Measurements from ENCODE around the gene ZNF474.

ZNF474 gene

DNA sequence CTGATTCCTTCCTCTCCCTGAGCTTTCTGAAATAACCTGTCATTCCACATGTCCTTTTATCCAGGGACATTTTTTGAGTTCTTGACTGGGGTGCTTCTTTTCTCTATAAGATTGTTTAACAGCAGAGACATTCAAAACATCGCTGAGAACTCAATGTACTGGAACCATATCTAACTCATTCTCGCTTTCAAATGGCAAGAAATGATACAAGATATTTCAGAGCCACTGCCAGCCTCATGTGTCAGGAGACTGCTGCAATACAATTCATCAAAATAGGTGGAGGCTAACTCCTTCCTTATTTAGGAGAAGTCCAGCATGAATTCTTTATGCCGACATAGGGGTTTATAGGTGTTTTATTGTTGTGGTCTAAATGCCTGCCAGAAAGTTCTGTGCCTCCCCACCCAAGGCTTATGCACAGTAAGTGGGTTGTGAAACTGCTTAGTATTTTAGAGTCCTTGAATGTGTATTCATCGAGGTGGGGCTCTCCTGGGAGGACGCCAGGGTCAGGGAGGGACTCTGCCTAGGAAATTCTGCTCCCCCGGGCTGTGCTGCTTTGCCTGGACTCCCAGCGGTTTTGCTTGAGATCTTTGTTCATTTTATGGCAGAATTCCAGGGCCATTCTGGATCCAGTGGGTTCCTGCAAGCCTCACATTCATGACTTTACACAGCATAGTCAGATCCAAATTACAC is 53.9 kb downstream of the ZNF474 start:
- DNase-seq = peak; percentile 1

DNA sequence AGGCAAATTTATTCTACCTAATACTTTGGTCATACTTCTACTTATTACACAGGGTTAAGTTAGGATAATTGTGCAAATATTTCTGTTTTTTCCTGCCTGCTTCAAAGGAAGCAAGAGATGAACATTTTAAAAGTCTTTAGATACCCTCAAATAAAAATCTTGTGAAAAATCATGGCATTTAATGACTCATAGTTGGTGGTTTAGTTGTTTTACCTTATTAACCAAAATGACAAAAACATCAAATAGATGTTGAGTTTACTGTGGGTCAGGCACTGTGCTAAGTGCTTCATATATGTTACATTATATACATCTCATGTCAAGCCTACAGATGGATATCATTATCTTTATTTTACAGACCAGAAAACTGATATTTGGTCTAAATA is 54.4 kb downstream of the ZNF474 start:
- no peak for DNase-seq

DNA sequence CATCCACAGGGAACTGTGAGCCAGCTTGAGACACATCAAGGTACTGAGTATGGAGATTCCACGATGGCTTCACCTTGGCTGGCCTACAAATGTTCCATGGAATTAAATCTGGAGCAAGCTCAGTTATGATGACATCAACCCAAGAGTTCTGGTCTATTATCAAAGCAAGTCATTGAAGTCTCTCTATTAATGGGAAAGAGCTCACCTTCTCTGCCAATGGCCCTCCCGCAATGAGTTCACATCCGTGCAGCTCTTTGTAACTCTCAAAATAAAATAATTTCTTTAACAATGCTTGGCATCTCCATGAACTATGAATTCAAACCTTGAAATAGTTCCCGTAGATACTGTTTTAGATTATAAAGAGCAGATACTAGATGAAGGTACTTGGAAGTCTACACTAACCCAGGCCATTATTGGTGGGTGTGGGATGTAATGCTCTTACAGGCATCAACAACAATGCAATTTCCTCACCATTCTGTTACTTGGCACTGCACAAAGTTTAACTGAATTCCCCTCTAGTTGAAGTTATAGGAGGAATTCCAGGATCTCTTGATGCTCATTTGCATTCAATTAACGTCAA is 55.4 kb downstream of the ZNF474 start:
- DNase-seq = no peak

DNA sequence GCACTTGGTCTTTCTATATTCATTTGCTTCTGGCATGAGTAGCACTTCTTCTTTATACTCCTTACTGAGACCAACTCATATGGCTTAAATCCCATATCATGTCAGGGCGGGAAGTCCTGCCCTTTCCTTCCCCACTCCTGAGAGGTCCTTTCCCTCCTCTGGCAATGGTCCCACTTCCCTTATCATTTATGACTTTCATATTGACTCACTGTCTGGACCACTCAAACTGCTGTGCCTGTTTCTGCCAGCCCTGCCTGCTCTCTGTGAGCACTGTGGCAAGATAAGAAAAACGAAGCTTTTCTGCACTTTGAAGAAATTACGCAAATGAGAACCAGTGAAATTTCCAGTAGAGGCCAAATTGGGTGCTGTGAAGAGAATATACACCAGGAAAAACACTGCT is 58.1 kb downstream of the ZNF474 start:
- DNase-seq = no peak

DNA sequence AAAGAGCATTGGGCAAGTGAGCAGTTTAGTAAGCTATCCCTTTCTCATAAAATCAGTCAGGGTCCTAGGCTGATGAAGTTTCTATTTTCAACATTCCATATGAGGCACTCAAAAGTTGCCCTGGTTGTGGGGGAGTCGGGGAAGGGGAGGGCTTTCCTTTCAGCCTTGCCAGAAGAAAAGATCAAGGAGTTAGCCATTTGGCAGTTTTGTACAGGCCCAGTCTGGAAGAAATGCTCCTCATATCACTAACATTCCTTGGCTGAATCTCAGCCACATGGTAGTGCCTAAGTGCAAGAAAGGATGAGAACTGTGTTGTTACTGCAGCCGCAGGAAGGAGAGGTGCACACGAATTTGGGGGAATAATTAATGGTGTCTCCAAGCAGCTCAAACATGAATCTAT is 60.8 kb downstream of the ZNF474 start:
- no peak for DNase-seq

DNA sequence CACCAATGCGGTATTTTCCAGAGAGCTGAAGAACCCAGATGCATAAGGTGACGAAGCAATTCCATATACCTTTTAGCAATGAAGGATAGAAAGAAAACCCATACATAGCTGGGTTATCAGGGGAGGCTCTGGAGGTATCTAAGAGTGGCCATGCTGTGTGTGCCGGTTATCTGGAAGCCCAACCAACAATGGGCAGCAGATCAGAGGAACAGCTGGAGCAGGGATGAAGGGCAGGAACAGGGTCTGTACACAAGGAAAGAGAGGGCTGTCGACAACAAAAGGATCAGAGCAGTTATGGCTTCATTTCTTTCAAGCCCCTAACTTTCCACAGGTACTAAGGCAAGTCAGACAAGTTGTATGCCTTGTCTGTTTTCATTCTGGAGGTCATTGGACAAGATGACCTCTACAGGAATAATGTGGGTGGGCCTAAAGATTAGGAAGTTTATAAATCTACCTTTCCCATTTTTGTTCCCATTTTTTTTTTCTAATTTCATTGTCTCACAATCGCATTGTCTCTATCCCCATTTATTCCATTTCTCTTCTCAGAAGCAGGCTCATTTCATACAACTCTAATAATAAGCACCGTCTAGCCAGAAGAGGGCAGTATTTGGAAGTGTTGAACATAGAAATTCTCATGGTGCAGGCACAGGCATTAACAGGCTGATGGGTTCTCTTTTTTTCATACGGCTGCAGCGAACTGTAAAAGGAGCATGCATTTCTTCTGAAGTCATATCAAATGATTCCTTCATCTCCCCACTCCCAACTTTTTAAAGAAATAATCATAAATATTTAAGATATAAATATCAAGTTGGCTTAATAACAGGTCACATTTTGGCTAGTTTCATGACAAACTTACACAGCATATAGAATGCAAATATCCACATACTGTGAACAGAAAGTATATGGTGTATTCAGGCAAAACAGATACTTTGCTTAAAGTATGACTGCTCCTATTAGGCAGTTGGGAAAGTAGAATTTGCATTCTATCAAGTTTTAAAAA is 63.5 kb downstream of the ZNF474 start:
- peak; percentile 45 for DNase-seq

DNA sequence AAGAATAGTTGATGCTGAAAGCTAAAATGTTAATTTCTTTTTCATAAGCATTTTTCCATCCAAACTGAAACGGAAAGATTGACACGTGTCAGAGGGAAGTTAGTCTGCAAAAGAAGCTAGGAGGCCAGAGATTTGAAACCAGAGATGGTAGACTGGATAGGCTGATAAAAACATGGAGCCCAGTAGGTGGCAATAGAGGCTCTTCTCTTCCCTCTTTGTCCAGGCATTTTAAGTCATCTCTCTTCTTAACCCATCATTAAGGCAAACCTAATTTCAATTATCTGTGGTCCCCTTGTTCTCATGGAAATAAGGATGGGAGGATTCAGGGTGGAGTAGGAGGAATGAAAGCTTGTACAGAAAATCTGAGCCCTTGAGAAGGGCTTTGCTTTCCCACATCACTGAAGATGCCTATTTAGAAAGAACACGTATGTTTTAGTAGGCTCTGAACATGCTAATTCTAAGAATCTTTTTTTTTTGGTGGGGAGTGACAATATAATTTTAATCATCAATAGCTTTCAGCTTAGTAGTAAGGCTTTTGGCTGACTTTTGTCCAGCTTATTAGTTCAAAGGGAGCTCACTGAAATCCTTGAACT is 66.6 kb downstream of the ZNF474 start:
- peak; percentile 23 for DNase-seq

DNA sequence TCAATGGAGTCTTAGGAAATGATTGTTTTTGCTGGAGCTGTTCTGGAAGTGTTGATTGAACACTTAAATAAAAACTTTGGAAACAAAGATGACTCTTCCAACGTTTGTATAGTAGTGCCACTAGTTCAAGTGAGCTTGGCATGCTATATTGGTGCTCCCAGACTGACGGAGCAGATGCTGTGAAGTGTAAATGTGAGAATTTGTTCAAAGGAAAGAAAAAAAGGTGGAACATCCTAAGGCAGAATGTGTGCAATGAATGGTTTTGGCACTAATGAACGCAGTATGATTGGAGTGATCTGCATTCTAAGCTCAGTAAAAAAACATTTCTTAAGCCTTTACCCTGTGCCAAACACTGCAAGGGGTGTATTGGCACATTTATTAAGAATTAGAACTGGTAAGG is 69.8 kb downstream of the ZNF474 start:
- DNase-seq = no peak

DNA sequence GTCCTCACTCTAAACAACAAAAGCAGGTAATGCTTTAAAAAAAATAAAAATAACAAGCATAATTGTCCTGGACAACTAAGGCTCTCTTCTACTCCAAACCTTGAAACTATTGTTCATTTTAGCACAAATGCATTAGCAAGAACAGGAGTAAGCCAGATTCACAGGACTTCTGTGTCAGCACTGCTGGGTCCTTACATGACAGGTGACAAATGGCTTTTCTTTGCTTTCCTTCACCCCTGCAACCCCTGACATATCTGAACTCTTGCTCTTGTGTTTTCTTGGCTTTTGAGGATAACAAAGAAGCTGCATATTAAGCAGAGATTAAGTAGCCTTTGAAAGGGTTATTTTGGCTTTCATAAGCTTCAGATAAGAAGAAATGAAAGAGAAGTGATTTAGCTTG is 71.1 kb downstream of the ZNF474 start:
- no peak for DNase-seq

DNA sequence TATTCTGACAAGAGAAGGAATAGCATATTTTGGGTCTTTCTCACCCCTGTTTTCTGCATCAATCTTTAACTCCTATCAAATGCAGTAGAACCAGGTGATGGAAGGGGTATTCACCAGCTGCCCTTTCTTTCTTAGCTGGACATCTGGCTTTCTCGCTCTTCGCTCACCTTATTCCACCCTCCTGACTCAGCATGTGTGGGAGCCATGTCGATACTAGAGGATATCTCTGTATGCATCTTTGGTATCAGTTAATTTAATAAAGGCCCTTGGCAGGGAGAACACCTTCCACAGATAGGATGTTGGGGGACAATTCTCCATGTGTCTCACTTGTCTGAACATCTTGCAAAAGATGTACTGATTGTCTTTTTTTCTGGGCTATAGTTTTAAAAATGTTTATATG is 71.5 kb downstream of the ZNF474 start:
- no peak for DNase-seq

DNA sequence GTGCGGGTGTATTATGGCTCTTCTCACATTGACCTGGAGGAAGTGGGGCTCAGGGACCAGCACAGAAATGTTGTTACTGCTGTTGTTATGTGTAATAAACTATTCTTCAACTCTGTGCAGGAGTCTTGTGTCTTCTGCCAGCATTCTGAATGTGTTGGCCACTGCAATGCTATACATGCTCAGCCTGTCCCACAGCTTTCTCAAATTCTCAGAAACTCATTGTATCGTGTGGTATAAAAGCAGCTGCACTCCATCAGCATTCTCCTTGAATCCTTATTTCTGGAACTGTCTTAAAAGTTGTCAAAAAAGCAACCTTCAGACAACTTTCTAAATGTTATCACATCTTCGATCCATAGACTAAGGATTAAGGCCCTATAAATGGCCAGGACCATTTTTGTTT is 72.0 kb downstream of the ZNF474 start:
- no peak for DNase-seq

DNA sequence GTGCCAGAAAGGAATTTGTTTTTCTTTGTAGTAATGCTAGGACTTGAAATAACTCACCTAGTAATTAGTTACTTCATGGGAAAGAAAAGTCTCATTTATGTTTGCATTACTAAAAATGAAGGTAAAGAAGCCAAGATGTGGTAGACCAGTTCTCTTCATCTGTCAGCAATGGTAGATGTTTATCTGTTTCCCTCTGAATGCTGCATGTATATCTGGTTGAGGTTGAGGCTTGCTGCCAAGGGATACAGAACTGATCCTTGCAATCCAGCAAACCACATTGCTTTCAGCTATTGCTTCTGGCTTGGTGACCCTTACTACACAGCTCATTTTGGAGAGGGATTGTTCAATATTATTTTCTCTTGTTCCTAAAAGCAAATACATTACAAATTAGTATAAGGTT is 73.6 kb downstream of the ZNF474 start:
- DNase-seq = no peak

All from NCI-H1092 (cell line).